ENCODE data around the gene KCNQ1.

KCNQ1 gene

DNA sequence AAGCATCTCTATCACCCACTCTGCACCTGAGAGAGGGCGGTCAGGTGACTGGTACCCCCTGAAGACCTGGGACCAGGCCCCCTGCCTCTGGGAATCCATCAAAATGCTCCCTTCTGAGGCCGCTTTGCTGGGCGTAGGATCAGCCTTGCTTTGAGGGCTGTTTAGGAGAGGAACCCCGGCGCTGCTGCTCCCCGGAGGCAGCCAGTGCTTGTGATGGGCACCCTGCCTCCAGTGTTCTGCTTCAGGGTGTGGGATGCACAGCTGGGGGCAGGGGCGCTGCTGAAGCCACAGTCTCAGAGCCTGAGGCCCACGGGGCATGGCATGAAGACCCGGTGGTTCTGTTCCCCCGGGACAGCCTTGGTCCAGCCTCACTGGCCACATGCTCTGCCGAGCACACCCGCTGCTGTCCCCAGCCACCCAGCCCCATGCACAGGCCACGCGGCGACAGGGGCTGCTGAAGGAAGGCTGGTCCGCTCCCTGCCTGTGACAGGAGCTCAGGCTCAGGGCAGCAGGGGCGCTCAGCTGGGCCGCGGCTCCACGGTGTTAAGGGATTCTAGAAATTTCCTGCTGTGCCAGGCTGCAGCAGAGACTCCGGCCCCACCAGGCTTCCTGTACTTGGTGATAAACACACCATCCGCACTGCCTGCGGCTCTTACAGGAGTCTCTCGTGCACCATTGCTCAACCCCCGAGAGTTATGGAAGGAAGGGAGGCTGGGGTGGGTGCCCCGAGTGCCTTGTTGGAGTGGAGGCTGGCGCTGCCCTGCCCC, 91.0 kb downstream of the KCNQ1 start:
- no peak for DNase-seq

DNA sequence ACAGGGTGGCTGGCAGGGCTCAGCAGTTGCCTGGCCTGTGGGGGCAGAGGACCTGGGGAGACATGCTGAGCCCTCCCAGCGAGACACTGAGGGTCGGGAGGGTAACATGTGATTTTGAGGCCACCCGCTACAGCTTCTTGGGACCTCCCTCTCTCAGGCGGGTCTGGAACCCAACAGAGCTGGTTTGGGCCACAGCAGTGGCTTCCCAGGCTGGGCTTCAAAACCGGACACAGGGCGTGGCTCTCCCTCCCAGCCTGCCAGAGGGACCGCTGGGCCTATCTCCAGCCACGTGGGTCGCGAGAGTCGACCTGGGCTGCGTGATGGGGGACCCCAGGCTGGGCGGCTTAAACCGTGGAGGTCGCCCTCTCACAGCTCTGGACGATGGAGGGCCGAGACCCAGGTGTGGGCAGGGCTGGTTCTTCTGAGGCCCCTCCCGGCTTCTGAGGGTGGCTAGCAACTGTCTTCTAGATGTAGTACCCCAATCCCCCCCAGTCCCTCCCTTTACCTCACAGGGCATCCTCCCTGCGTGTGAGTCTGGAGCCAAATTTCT, 91.7 kb downstream of the KCNQ1 start:
- no peak for DNase-seq

DNA sequence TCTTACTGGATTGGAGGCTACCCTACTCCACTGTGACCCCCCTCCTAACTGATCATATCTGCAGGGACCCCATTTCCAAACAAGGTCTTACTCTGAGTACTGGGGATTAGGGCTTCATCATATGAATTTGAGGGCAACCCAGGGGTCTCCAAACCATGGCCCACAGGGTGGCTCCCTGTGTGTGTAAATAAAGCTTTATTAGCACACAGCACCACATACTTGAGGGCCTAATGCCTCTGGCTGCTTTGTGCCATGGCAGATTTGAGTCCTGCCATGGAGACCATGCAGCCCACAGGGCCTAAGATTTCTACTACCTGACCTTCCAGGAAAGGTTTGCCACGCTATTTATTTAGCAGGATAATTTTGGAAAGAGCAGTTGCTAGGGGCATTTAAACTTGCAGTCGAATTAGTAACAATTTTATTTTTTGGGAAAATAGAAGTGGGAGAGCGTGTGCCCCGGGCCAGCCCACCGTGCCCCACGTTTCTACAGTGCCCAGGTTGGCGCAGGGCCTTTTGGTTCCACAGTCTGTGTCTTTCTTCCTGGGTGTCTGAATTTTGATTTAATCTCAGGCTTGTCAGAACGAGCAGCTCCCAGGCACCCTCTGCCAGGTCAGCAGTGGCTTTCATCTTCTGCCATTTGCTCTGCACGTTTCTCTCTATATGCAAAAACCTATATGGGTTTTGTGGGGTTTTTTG, 92.3 kb downstream of the KCNQ1 start:
- no peak for DNase-seq

DNA sequence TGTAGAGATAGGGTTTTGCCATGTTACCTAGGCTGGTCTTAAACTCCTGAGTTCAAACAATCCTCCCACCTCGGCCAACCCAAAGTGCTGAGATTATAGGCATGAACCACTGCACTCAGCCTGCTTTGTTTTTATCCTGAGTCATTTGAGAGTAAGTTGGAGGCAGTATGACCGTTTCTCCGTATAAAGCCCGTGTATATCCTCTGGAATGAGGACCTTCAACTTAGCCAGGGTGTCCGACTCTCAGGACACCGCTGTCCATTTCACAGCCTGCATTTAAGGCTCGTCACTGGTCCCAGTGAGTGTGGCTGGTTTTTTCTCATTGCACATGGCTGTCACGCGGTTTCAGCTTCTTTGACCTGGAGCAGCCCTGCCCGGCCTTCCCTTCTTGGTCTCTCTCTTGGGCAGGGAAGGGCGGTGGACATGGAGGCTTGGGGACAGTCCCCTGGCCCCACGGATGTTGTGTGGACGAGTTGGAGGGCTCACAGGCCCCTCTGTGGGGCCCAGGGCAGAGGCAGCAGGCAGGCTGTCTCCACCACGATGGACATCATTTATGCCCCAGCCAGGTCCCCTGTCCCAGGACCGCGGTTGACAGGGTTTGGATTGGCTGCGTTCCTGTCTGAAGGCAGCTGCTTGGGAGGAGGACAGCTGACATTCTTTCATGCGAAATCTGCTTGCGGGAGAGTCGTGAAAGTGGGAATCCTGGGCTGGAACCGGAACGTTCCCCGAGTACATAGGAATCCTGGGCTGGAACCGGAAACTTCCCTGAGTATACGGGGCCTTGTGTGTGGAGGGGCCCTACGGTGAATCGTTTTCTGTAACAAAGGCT, 93.3 kb downstream of the KCNQ1 start:
- DNase-seq = peak; percentile 0

DNA sequence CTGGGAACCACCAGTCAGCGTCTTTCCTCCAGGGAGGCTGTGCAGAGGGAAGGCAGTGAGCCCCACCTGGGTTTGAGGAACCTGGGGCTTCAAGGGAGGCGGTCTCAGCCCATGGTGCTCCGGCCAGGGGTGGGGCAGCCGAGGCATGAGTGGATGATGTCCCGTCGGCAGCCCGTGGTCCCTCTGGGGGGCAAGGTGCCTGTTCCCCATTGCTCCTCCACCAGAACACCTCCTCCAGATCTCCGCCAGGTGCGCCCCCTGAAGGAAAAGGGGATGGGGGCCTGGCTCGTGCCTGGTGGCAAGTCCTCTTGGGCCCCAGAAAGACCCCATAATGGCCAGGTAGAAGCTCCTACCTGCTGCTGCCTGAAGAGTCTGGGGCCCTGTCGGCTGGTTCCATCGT, 94.1 kb downstream of the KCNQ1 start:
- DNase-seq = peak; percentile 1

DNA sequence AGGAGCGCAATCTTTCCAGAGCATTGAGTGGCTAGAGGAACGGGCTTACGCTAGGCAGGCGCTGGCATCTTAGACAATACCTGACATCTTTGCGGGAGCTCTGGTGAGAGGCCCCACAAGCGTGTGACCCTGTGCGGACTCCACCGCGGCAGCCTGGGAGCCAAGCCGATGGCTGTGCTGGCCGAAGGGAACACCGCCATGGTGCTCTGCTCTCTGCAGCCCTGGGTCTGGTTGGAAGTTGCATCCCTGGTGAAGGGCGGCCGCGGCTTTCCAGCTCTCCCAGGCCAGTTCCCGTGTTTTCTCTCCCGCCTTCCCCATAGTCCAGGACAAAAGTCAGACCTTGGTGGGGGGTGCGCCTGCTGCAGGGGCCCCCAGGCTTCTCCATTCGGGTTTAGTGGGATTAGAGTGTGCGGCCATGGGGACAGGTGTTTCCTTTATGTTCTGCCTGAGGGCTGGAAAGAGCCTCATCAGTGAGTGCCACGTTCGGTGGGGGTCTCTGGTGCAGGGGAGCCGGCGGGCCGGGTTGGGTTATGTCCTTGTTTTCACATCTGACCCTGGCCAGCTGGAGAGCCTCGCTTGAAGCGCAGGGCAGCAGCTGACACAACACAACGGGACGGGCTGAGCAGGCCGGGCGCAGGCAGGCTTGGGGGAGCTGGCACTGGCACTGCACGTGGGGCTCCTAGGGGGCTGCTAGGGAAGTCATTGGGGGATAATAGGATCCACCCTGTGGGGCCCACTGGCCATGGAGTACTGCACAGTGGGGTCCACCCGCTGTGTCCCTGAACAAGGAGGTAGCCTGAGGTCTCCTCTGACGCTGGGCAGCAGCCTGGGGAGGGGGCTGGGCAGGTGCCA, 94.8 kb downstream of the KCNQ1 start:
- peak; percentile 0 for DNase-seq

DNA sequence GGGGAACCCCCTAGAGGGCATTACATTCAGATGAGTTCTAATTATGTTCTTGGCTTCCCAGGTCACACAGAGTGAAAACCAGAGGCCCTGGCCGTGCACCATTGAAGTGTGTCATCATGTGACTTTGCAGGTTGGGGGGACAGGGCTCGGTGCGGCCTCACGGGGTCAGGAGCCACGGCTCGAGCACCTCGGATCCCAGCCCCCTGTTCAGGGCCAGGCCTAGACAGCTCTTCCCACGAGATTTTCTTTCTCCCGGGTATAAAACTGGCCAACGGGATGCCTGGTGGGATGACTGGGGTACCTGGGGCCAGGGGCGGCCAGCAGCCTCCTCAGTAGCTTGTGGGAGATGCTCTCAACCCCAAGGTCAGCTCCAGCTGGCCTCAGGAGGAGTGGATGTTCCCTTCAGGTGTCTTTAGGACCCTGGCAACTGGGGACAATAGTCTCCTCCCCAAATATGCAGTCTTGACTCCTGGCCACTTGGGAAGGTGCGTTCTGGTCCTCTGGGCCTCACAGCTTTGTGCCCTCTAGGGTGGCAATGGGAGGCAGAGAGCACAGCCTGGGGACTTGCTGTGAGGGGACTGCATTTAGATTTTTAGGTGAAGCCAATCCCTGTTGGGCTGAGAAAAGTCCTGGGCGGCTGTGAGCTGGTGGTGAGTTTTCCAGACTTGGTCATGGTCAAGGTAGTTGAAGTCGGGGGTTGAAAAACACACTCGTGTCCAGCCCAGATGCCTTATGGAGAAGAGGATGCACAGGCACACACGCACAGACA, 95.6 kb downstream of the KCNQ1 start:
- DNase-seq = no peak

DNA sequence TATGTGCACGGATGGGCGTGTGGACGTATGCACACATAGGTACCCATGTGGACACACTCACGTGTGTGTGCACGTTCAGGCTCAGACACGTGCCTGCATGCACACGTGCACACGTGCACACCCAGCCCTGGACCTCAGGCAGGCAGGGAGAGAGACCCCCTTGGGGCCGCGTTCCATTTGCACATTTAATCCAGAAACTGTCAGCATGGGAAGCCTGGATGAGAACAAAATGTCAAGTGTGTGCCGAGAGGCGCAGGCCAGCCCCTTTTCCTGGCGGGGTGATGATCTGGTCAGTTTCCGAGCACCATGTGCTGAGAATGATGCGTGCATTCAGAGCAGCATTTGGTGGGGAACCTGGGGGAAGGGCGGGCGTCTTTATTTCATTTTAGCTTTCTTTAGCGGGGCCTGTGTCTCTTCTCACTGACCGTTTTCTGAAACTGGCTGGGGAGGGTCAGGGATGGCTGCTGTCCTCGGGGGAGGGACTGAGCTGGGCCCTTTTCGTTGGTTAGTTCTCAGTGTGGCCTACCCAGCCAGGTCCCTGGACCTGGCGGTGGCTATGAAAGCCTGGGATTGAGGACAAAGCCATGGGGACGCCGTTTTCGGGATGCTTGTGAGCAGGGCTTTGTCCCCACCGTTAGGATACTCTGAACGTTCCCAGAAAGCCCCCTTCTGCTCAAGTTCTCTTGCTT, 96.3 kb downstream of the KCNQ1 start:
- no peak for DNase-seq

DNA sequence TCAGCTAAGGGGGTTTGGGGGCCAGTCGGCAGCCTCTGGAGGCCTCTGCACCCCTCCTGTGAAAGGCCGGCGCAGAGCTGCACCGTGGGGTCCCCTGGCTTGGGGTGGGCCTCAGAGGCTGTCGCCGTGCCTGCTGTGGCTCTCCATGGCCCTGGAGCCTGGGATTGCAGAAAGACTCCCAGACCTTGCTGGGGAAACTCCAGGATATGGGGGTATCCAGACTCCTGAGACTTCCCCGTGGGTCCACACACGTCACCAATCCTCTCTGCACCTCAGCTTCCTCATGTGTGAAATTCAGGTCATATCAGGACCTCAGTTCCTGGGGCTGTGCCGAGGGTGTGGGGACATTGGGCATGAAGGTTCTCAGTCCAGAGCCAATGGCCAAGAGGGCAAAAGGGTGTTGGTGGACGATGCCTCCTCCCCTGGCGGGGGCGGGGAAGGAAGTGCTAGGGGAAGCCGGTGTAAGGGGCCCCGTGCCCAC, 97.1 kb downstream of the KCNQ1 start:
- no peak for DNase-seq

DNA sequence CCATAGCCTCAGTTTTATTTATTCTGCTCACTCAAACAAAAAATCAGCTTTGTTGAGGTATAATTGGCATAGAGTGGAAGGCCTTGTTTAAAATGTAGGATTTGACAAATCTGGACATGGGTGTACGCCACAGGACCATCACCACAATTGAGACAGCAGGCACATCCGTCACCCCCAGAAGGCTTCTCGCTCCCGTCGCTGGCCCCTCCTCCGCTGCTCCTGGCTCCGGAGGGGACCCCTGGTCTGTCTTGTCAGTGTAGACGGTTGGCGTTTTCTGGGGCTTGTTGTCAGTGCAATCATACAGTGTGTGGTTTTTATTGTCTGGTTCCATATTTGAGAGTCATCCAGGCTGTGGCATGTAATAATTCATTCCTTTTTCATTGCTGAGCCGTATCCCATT, 97.6 kb downstream of the KCNQ1 start:
- DNase-seq = no peak

DNA sequence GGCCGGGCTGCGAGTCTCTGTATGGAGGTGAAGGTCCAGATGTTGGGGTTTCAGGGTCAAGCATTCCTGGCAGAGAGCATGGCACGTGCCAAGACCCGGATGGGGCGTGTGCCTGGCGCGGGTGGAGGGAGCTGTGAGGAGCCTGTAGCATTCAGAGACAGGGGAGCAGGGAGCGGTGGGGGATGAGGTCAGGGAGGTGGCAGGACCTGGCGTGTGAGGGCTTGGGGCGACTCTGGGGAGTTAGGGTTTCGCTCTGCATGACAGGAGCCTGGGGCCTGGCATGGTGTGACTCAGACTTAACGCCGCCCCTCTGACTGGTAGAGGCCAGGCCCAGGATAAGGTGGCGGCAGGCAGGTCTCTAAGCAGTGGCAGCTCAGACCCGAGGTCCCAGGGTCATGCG, 103.0 kb downstream of the KCNQ1 start:
- DNase-seq = no peak

DNA sequence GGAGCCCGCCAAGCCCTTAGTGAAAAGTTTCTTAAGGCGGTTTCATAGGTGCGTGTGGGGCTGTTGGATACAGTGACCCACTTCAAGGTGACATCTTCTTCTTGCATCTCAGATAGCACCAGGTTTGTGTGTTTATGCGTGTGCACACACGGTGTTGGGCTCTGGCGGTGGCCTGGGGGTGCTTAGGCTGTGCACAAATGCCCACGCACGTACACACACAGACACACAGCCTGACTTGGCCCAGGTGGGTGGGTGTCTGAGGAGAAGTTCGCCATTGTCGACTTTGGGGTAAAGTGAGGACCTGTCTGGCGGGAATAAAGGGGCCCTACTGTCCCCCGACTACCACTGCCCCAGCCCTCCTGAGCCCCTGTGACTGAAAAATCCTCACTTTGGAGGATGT, 103.8 kb downstream of the KCNQ1 start:
- no peak for DNase-seq

DNA sequence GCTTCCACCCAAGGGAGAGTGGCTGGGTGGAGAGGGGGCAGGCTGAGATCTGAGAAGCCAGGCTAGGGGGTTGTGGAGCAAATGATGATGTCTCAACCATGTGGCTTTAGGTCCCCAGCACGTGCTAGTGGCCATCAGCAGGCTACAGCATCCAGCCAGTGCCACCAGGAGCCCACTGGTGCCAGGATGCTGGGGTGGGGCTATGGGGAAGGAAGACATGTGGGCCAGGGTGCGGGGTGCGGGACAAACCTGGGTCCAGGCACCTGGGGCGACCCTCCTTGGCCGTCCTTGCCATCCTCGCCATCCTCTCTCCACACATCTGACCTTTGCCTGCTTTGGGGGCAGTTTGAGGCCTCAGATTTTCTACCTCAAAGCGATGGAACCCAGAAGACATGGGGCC, 104.3 kb downstream of the KCNQ1 start:
- no peak for DNase-seq

DNA sequence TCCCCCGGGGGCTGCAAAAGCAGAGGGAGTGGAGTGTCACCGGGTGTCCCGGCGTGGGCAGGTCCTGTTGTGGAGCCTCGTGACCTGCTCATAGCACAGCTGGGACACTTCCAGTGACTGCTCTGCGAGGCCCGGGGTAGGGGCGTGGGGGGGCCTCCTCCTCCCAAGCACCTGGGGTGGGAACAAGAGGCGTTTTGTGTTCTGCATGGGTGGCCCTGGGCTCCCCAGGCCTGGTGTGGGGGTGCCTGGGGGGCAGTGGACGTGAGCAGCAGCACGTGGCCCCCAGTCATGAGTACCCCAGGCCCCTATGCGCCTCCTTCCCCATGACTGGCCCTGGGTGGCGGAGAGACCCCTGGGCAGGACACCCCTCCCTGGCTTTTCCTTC, 104.7 kb downstream of the KCNQ1 start:
- DNase-seq = no peak

DNA sequence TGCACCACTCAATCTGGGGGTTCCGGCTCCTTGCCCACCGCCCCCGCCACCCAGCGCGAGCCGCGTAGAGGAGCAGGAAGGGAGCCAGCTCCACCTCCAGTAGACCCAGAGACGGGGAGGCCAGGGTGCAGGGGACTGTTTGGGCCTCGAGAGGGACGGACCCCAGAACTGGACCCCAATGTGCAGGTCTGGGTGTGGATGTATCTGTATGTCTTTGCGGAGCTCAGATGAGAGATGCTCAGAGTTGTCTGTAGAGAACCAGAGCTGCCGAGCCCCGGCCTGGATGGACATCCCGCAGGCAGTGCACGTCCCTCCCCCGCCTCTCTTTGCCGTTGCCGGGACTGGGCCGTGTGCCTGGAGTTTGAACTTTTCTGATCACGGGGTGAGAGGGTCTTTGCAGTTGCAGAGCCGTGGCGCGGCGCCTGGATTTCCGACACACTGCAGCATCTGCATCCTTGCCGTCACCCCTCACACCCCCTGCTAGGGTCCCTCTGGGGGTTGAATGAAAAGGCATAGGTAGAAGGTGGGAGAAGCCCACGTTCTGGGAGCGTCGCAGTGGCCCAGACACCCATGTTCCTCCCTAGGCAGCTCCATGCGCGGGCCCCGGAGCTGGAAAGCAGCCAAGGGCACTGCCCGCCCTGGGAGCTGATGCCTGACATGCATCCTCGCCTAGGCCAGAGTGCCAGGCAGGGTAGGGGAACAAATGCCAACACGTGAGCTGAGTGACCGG, 105.2 kb downstream of the KCNQ1 start:
- DNase-seq = no peak

DNA sequence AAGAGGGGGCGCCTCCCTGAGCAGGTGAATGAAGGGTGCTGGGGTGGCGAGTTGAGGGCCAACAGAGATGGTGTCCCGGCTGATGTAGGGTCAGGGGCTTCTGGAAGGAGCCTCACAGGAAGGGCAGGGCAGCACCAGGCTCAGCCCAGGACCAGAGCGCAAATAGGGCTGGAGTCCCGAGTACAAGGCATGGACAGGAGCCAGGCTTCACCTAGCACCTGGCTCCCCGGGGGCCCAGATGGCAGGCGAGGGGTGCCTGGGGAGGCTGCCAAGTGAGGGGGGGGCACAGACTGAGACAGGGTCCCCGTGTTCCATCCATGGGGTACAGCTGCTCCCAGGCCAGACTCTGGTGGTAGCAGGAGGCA, 105.8 kb downstream of the KCNQ1 start:
- no peak for DNase-seq

DNA sequence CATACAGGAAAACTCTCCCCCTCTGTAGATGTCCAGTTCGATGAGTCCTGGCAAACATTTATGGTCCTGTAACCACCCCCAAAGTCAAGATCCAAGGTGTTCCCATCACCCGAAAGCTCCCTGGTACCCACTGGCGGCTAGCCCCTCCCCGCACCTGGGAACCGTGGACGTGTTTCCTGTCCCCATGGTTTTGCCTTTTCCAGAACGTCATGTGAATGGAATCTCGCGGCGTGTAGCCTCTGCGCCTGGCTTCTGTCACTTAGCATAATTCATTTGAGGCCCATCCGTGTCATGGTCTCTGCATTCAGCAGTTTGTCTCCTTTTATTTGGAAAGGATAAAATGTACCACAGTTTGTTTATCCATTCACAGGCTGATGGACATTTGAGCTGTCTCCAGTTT, 106.3 kb downstream of the KCNQ1 start:
- no peak for DNase-seq

DNA sequence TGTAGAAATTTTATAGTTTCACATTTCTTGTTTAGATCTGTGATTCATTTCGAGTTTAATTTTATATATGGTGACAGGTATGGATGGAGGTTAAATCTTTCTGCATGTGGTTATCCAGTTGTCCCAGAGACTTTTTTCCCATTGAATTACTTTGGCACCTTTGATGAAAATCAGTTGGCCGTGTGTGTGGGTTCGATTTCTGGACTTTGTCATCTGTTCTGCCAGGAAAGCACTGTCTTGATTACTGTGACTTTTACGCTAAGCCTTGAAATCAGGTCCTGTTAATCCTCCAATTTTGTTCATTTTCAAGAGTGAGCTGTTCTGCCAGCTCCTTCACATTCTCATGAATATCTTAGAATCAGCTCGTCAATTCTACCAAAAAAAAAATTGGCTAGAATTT, 107.4 kb downstream of the KCNQ1 start:
- DNase-seq = no peak

DNA sequence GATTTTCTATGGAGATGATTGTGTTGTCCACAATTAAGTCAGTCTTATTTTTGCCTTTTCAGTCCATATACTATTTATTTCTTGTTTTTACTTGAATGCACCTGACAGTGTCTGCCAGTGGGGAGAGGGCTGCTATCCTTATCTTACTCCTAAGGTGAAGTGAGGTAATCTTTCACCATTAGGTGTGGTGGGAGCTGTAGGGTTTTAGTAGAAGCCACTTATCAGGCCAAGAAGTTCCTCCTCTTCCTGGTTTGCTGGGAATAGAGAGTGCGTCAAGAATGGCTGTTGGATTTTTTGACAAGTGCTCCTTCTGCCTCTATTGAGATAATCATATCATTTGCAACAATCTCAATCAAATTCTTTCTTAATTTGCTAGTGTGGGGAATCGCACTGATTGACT, 108.4 kb downstream of the KCNQ1 start:
- DNase-seq = no peak

DNA sequence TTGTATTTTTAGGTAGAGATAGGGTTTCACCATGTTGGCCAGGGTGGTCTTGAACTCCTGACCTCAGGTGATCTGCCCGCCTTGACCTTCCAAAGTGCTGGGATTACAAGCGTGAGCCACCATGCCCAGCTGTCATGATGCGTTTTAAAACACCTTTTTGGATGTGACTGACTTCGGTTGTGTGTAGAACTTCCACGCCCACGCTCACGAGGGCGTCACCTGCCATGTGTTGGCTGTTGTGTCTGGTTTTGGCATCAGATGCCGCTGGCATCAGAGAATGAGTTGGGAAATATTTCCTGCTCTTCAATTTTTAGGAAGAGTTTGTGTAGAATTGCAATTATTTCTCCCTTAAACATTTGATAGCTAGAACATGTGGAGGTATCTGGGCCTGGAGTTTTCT, 109.1 kb downstream of the KCNQ1 start:
- DNase-seq = no peak

All from stimulated activated CD4-positive, alpha-beta T cell treated with anti-CD3 and anti-CD28 coated beads, Interleukin-1b, Interleukin-23, amount 100 ng/mL, for 48 hours (primary cell).